Adrenal gland (tissue), 12 donors: Measurements from ENCODE around the gene NMRK2. TPM values are rescaled to one million over a fixed set of nuclear protein-coding genes. Genes with fewer than 3 reads are reported as not detected.
A peak's percentile ranks its signal among the peaks of the same experiment; 100 is the strongest.

Experiments used
- DNase-seq, 7 donors: peaks; one replicate each; pipeline ENCODE4 v3.0.0-alpha.2; 2019 to 2020
- H3K27ac ChIP-seq, 5 donors: fragments of 200-600 bp; sonication (generic) in 4 of 5; 1 replicate in 3 of 5; 2 replicates in 2 of 5; pipeline versions ENCODE4 v1.5.1 to v1.8.0; 2016 to 2020; ENCODE audit warnings: mild to moderate bottlenecking in 1 of 5
- H3K27me3 ChIP-seq: fragments of 200-600 bp; 2 replicates; pipeline ENCODE4 v1.8.0; 2021
- H3K36me3 ChIP-seq, 2 donors: fragments of 200-600 bp; replicated peaks in 1 of 2; 1 replicate in 1 of 2; 2 replicates in 1 of 2; pipeline versions ENCODE4 v1.5.1 to v1.8.0; 2018 to 2022
- H3K4me1 ChIP-seq, 2 donors: fragments of 200-600 bp; replicated peaks in 1 of 2; 1 replicate in 1 of 2; 2 replicates in 1 of 2; pipeline versions ENCODE4 v1.5.1 to v1.8.0; 2018 to 2021
- H3K4me3 ChIP-seq, 4 donors: fragments of 200-600 bp; sonication (generic) in 3 of 4; one replicate each; pipeline ENCODE4 v1.5.1; 2016 to 2018
- H3K9me3 ChIP-seq, 3 donors: fragments of 200-600 bp; sonication (generic) in 1 of 3; replicated peaks in 1 of 3; 1 replicate in 2 of 3; 2 replicates in 1 of 3; pipeline versions ENCODE4 v1.5.1 to v1.8.0; 2016 to 2021
- CTCF ChIP-seq, 6 experiments: fragments of 450-650 bp in 4 of 6; fragments of 200-600 bp in 2 of 6; sonication (generic) in 1 of 6; IDR thresholded peaks; 1 replicate in 5 of 6; 2 replicates in 1 of 6; pipeline versions ENCODE4 v1.5.1 to v1.8.0; 2016 to 2021; ENCODE audit warnings: antibody characterized with exemption in 6 of 6, mild to moderate bottlenecking in 2 of 6, moderate library complexity in 1 of 6
- POLR2A ChIP-seq, 2 donors: fragments of 450-650 bp; IDR thresholded peaks; one replicate each; pipeline ENCODE4 v1.6.1; 2017; ENCODE audit warnings: antibody characterized with exemption in 2 of 2, mild to moderate bottlenecking in 2 of 2, moderate library complexity in 1 of 2
- WGBS, 4 donors: extraction: QIAGEN DNeasy Blood & Tissue Kit in 2 of 4; methylation state at CpG; one replicate each; pipeline versions ENCODE4 v1.1.5 to v1.1.7; 2013 to 2017; 5-methylcytosine and 5-hydroxymethylcytosine counted together
- intact Hi-C, 2 donors: fragments of 100-400 bp; cut with DNase I; formaldehyde crosslinking; loops; one replicate each; pipeline versions ENCODE4 v1.14.1 to v1.15.0; 2022 to 2023
- polyA plus RNA-seq, 3 donors: library from polyadenylated mRNA; stranded (reverse); fragments of 200-250 nt in 2 of 3; fragments of 350-450 nt in 1 of 3; fragmentation: Illumina TruSeq in 1 of 3; extraction: RNeasy Lipid Tissue Mini Kit (QIAGEN cat#74804) in 1 of 3; gene quantifications; one replicate each; pipeline ENCODE4 v1.2.3, GENCODE V29; 2013 to 2014
- total RNA-seq, 9 donors: library from RNA; depleted of rRNA in 4 of 9; stranded (reverse); fragments of >200 nt in 4 of 9; fragments of 120-200 nt in 1 of 9; fragmentation: NEBNext Ultra II Directional in 1 of 9; extraction: Animal tissue kit (Norgen Biotek cat#: 25700) in 1 of 9; gene quantifications; one replicate each; pipeline versions ENCODE4 v1.1.0 to v1.2.4, GENCODE V29; 2013 to 2023
- donor health status: healthy with polysubstance abuse.
- donor health status: Bipolar disorder and iron deficiency.
- donor health status: DM: yes; HTN: yes; CAD: no.
- donor health status: DM: no; HTN: no; CAD: no.
- donor health status: DM: no; HTN: no; CAD: no.
- donor health status: DM: yes; HTN: yes; CAD: no.

The NMRK2 gene
- total and polyA plus RNA-seq, 12 donors, result 0.36 to 14.7 (median 1.9) TPM; not detected in 4

- peaks cover 0 to 92% of the 10 kb centered on the region in 2 donors for H3K36me3 ChIP-seq
- no peak overlapping the region for H3K4me3 ChIP-seq
- DNase-seq, result no peak
- H3K4me1 ChIP-seq, result peaks cover 9 to 21% of the 10 kb centered on the region in 2 donors
- H3K9me3 ChIP-seq, result no peaks in the 10 kb centered on the region
- TF ChIP-seq CTCF (IDR thresholded peaks at IDR 0.05) (no peak), POLR2A (IDR thresholded peaks at IDR 0.05) (no peak)
- H3K27me3 ChIP-seq, result no peaks in the 10 kb centered on the region
- intact Hi-C loops, result no loop called here
- 87 to 100% (median 87%) methylated on average over 1 to 25 of the region's 25 CpGs for WGBS, 4 donors
- no peak overlapping the region for H3K27ac ChIP-seq
Observed at GRCh38 chr19:3979674-3980352, 46.9 kb downstream of the NMRK2 start.

- peaks cover 0 to 85% of the 10 kb centered on the region in 2 donors for H3K36me3 ChIP-seq
- peak in 1 of 7 donors; percentile 23 for DNase-seq
- no peak overlapping the region for H3K4me3 ChIP-seq
- no peaks in the 10 kb centered on the region for H3K9me3 ChIP-seq
- TF ChIP-seq POLR2A (IDR thresholded peaks at IDR 0.05) (no peak), CTCF (IDR thresholded peaks at IDR 0.05) (no peak)
- H3K27ac ChIP-seq, result peak overlapping the region in 1 of 5 donors; percentile 35
- peaks cover 9 to 24% of the 10 kb centered on the region in 2 donors for H3K4me1 ChIP-seq
- intact Hi-C loops, result no loop called here
- no peaks in the 10 kb centered on the region for H3K27me3 ChIP-seq
- 74 to 81% (median 78%) methylated on average over 12 to 31 of the region's 31 CpGs for WGBS, 4 donors
Observed at GRCh38 chr19:3980353-3981251, 47.7 kb downstream of the NMRK2 start.

- DNase-seq, result peak in 1 of 7 donors; percentile 24
- no peaks in the 10 kb centered on the region for H3K27me3 ChIP-seq
- no peak overlapping the region for H3K4me3 ChIP-seq
- H3K36me3 ChIP-seq, result peaks cover 0 to 77% of the 10 kb centered on the region in 2 donors
- H3K27ac ChIP-seq, result no peak overlapping the region
- H3K4me1 ChIP-seq, result peaks cover 11 to 30% of the 10 kb centered on the region in 2 donors
- WGBS, 4 donors, result 83 to 89% (median 87%) methylated on average over 9 to 10 of the region's 10 CpGs
- TF ChIP-seq CTCF (IDR thresholded peaks at IDR 0.05) (no peak), POLR2A (IDR thresholded peaks at IDR 0.05) (no peak)
- H3K9me3 ChIP-seq, result no peaks in the 10 kb centered on the region
- intact Hi-C loops, result no loop called here
Observed at GRCh38 chr19:3981373-3981735, 48.5 kb downstream of the NMRK2 start.
